Stimulated activated CD8-positive, alpha-beta memory T cell treated with anti-CD3 and anti-CD28 coated beads, Interleukin-7, amount 100 ng/mL, for 1 hour (primary cell): ENCODE results near the gene NFATC2.
"Not testable (repeated sequence)": the region's sequence is repeated elsewhere in the genome, so short reads cannot be mapped to it uniquely, and the experiment has no call there.

ENCODE experiments used
- DNase-seq, 2 donors: peaks; one replicate each; pipeline ENCODE4 v3.0.0-alpha.2; 2020; ENCODE audit warnings: low read depth in 2 of 2

Gene NFATC2

DNA sequence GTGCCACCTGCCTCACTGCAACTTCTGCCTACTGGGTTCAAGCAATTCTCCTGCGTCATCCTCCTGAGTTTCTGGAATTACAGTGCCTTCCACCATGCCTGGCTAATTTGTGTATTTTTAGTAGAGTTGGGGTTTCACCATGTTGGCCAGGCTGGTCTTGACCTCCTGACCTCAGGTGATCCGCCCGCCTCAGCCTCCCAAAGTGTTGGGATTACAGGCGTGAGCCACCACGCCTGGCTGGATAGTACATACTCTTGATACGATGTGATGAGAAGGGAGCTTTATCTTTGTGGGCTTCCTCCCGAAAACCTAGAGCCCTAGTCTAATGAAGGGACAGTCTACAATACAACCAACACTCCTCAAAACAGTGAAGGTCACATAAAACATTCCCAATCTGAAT lies 2.4 kb downstream of the NFATC2 start:
- DNase-seq = not testable (repeated sequence)

DNA sequence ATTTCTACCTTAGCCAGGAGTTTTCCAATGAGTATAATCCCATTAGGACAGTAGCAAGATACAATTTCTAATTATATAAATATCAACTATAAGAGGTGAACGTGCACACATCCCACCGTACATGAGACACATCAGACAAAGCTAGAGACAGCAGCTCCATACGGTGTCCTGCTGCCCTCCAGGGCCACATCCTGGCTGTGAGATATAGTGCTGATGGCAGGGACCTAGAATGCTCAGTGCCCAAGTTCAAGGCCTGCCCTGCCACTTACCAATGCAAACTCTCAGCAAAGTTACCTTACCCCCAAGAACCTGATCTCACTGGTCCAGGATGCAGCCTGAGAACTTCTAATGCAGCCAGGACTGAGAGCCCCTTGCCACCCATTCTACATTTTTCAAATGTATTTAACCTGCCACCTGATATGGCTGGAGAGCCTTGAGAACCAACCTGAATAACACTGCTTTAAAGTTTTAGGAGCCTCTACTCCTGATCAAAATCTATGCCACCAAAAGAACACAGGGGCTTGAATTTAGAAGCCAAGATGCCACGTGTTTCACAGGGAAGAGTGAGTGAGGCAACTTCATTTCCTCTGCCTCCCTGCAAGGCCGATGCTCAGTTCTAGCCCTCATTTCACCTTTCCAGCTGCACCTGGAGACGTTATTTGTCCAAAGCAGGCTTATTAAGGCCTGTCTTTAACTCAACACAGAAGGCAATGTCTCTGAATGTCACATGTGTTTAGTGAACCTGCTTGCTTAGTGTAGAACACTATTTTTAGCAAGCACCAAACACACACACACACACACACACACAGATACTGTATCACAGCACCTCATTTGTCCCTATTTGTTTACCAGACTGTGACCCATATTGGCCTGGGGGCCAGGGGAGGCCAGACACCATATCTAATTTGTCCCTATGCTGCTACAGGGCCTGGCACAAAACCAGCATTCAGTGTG lies 6.1 kb downstream of the NFATC2 start:
- DNase-seq = no peak

DNA sequence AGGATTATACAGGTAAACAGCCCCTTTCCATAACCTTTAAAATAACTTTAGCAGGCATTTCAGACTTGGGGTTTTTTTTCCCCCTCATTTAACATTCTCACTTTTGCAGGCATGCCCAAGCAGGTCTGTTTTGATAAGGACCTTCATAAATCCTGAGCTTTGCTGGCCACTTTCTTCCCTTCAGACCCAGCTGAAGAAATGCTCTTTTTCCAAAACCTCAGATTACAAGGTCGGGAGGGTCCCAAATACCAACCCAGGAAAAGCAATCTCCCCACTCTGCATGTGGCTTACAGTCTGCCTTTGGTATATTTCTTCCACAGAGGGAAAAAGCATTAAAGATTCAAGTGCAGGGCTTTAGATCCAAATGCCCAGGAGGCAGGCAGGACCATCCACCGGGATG lies 6.8 kb downstream of the NFATC2 start:
- no peak for DNase-seq

DNA sequence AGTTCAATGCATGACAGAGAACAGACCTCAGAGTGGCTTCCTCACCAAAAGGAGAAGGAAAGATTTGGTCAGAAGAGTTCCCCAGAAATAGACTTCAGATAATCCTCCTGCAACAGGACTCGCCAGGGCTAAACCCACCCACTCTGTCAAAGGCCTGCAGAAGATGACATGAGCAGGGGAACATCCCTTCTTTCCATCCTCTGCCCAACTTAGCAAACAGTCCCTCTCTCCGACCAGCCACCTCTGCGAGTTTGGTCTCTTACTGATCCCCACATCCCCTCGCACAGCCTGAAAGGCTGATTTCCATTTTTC lies 7.5 kb downstream of the NFATC2 start:
- DNase-seq = no peak

- DNase-seq = no peak
Observed at GRCh38 chr20:51533291-51534172, 9.0 kb downstream of the NFATC2 start.

DNA sequence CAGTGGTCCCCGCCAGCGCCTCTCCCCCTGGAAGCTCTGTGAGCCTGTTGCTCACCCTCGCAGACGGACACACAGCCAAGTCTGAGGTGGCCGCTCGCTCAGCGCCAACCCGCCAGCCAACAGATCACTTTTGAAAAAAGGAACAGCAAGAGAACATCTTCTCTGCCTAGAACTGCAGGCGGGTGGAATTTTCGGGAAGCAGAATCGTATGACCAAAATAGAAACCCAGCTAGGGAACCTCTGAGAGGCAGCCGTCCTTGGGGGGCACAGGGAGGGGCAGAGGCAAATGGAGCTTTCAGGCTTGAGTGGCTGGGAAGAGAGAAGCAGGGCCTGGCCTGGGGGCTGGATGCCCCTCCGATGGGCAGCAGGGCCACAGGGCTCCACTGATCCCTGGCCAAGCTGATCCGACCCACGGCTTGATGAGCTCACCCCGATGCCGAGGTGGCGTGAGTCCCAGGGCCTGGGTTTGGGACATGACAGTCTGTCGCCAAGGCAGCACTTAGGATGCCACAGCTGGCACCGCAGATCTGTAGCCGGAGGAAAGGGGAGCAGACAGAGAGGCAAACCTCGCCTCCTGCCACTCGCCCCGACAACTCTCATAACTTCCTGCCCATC lies 9.8 kb downstream of the NFATC2 start:
- DNase-seq = no peak

DNA sequence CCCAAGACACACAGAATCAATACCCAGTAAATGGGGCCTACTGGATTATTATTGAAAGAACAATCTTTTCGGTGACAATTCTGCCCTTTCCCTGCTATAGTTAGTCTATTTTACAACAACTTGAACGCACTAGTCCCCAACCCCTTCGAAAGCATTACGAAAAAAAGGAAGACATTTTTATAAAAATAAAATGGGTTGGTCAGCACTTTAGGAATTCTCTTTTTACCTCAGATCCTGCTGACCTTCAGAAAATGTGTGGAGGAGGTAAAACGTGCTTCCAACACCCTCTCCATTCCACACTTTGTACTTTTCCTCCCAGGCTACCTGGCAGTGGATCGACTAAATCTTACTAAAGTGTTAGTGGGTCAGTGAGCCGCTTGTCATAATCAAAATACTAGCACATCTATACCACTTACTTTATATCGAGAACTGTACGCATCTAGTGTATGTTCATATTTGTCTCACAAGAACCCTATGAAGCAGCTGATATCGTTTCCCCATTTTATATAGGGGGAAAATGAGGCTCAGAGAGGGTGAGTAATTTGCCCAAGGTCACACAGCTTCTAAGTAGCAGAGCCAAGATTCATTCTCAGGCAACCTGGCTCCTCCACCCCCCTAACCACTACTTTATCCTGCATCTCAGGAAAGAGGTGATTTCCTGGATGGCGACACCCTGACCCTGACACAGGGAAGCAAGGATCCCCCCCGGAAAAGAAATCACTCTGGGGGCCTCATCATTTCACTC lies 10.6 kb downstream of the NFATC2 start:
- DNase-seq = no peak

DNA sequence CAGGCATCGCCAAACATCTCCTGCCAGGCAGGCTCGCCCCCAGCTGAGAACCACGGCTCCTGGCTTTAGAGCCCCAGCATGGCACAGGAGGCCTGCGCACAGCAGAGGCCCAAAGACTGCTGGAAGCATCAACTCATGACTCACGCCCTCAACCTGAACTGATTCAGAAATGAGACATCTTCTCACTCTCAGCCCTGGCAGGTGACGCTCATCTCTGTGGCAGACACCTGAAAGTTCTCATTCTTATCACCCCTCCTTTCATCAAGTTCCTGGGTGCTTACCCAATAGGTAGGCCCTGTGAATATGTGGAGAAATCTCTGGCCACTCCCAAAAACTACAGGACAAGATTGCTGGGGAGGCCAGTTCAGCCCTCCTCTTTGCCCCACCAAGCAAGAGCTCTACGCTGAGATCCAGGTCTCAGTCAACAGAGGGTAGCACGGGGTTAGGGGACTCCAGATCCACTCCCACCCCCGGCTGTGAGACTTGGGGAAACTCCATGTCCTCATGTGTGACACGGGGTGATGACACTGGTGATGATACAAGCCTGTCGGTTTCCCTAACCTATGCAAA lies 11.3 kb downstream of the NFATC2 start:
- DNase-seq = peak; percentile 39 to 40

GRCh38 chr20:51529758-51530157 lies 12.8 kb downstream of the NFATC2 start:
- peak in 1 of 2 donors; percentile 34 for DNase-seq

DNA sequence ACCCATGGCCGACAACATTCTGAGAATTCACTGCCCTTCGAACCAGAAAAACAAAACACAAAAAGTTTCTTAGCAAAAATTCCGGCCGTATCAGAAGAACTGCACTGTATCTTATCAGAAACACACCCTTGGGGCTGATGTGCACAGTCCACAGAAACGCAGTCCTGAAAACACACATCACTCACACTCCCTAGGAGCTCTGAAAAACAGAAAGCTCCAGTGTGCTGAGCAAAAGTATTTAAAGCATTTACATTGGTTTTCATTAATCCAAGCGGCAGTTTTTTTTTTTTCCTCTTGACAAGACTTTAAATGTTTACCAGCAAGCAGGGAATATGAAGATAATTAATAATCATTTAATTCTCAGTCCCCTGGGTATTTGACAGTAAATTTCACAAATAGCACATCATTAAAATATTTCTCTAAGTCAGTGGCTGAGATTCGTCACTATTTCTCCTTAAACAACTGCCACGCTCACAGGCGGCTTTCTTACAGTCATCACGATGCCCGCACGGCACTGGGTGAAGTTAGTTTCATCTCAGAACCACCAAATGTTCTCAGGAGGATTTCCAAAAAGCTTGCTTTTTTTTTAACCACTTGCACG lies 13.3 kb downstream of the NFATC2 start:
- no peak for DNase-seq

DNA sequence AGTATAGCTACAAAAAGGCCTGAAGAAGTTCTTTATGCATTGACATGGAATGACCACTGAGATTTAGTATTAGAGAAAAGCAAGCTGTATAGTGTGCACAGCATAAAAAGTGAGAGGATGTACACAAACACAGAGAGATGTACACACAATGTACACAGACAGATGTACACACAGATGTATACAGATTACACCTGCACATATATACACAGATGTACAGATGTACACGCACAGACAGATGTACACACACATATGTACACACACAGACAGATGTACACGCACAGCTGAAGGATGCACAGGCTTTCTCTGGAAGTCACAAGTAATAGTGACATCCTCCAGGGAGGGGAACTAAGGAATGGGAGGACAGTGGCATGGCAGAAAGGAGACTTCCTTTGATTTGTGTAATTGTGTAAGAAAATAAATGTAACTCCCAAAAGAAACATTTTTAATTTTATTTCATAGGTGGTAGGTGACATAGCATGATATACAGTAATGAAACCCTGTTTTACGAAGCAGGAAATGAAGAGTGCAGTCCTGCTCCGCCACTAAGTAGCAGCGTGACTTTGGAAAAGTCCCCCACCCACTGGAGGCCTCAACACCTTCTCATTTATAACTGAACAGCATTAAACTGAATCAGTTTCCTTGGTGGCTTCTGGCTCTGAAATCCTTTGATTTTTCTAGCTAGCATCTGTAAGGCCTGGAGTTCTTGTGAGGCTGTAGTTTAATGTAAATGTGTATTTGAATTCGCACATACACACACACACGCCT lies 14.1 kb downstream of the NFATC2 start:
- no peak for DNase-seq

DNA sequence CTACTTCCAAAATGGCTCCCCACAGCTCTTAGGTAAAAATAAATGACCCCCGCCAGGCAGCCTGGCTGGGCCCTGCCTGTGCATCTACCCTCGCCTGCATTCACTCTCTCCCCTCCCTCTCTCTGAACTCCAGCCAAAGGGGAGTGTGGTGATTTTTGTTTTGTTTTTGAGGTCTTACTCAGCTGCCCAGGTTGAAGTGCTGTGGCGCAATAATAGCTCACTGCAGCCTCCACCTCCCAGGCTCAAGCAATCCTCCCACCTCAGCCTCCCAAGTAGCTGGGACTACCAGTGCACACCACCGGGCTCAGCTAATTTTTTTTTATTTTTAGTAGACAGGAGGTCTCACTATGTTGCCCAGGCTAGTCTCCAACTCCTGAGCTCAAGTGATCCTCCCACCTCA lies 15.8 kb downstream of the NFATC2 start:
- no peak for DNase-seq

DNA sequence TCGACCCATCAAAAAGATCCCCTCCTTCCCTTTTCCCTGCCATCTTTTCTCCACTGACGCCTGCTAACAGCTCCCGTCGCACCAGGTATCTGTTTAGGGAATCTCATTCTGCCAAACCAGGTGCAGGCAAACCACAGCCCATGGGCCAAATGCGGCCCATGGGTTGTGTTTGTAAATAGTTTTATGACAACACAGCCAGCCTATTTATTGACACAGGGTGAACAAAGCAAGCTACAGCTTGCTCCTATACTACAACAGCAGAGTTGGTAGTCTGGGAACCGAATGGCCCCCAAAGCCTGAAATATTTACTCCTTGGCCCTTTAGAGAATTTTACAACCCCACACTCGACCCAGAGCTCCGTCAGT lies 16.4 kb downstream of the NFATC2 start:
- DNase-seq = no peak

DNA sequence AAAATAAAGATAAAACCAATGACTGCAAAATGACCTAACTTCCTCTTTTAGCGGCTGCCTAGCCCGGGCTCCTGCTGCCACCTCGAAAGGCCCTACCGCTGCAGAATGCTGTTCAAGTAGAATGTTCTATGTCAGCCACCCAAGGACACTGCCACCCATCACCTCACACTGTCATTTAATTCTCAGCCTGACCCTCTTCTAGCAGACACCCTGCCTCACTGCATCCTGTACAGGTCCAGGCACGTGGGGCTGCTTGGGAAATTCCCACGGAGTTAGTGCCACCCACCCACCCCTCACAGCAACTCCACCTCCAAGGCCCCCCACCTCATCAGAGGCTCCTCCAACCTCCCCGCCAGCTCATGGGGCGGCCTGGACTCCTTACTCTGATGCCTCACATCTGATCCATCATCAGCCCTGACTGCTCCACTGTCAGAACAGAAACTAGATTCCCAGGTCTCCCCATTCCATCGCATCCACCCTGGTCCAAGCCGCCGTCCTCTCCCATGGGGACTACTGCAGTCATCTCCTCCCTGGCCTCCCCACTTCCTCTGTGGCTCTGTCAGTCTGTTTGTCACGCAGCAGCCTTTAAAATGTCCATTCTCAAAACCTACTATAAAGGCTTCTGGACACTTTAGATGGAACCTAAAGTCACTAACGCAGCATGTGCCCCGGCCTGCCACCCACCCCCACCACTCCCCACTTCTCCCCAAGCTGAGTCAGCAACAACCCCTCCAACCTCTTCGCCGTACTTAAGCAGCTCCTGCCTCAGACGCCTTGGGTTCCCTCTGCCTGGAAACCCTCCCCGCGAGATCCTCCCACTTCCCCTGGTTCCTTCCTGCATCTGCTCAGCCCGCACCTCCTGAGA lies 17.0 kb downstream of the NFATC2 start:
- DNase-seq = no peak

GRCh38 chr20:51523276-51524013 lies 19.1 kb downstream of the NFATC2 start:
- no peak for DNase-seq

- DNase-seq = no peak
Observed at GRCh38 chr20:51522207-51522606, 20.3 kb downstream of the NFATC2 start.

- DNase-seq = no peak
Observed at GRCh38 chr20:51517839-51518238, 24.7 kb downstream of the NFATC2 start.

DNA sequence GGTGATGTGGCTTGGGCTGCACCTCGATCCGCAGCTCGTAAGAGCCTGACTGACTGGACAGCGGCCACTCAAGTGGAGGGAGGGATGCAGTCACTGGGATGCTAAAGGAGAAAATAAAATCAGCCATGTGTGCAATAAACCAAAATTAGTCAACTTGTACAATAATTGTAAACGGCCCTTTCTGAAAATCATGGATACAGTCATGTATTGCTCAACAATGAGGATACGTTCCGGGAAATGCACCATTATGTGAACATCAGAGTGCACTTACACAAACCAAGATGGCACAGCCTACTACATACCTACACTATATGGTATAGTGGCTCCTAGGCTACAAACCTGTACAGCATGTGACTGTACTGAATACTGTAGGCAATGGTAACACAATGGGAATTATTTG lies 25.7 kb downstream of the NFATC2 start:
- no peak for DNase-seq

GRCh38 chr20:51514836-51515235 lies 27.7 kb downstream of the NFATC2 start:
- DNase-seq = no peak
